GM12878 (cell line): ENCODE results near the gene MSANTD4.

ENCODE experiments used
- ATF7 ChIP-seq: fragments of 450-650 bp; IDR thresholded peaks from 2 replicates; pipeline ENCODE4 v1.6.1; 2016; ENCODE audit warnings: low read depth, mild to moderate bottlenecking
- BACH1 ChIP-seq: fragments of 450-650 bp; IDR thresholded peaks from 2 replicates; pipeline ENCODE4 v1.6.1; 2017; ENCODE audit warnings: mild to moderate bottlenecking, borderline replicate concordance
- BCLAF1 ChIP-seq: fragments of 450-650 bp; IDR thresholded peaks from 2 replicates; pipeline ENCODE4 v1.6.1; 2017; ENCODE audit warnings: antibody characterized with exemption, mild to moderate bottlenecking, moderate library complexity
- CEBPB ChIP-seq, 2 experiments: fragments of 150-350 bp in 1 of 2; IDR thresholded peaks; 2 replicates each; pipeline ENCODE4 v1.6.1; 2012 to 2014; ENCODE audit warnings: low read depth in 2 of 2, low read length in 2 of 2, borderline replicate concordance in 1 of 2, inconsistent platforms in 1 of 2
- CTCF ChIP-seq, 3 experiments: IDR thresholded peaks in 2 of 3; conservative IDR thresholded peaks in 1 of 3; 2 replicates each; pipeline ENCODE4 v1.5.1; 2011; ENCODE audit warnings: low read depth in 3 of 3, low read length in 3 of 3, mild to moderate bottlenecking in 3 of 3, control low read depth in 2 of 3, moderate library complexity in 2 of 3, inconsistent platforms in 1 of 3, mixed read lengths in 1 of 3; ENCODE audit not compliant: control insufficient read depth in 2 of 3, insufficient read depth in 1 of 3; ENCODE audit errors: extremely low read depth in 1 of 3
- DPF2 ChIP-seq: fragments of 450-650 bp; IDR thresholded peaks from 2 replicates; pipeline ENCODE4 v1.6.1; 2017; ENCODE audit warnings: mild to moderate bottlenecking
- EP300 ChIP-seq, 2 experiments: fragments of 150-350 bp in 1 of 2; IDR thresholded peaks; 2 replicates each; pipeline ENCODE4 v1.6.1; 2011 to 2012; ENCODE audit warnings: low read depth in 2 of 2, low read length in 2 of 2, borderline replicate concordance in 1 of 2, improper control_type of control experiment in 1 of 2, inconsistent platforms in 1 of 2; ENCODE audit not compliant: control insufficient read depth in 1 of 2
- ESRRA ChIP-seq: IDR thresholded peaks from 2 replicates; pipeline ENCODE4 v1.6.1; 2012; ENCODE audit warnings: mild to moderate bottlenecking, low read length, improper control_type of control experiment
- HDGF ChIP-seq: fragments of 450-650 bp; IDR thresholded peaks from 2 replicates; pipeline ENCODE4 v1.6.1; 2016; ENCODE audit warnings: antibody characterized with exemption
- MAX ChIP-seq: IDR thresholded peaks from 2 replicates; pipeline ENCODE4 v1.6.1; 2012; ENCODE audit warnings: low read depth, low read length, improper control_type of control experiment
- PBX3 ChIP-seq: IDR thresholded peaks from 2 replicates; pipeline ENCODE4 v1.6.1; 2011; ENCODE audit warnings: mild to moderate bottlenecking, low read depth, low read length, moderate library complexity; ENCODE audit not compliant: insufficient replicate concordance
- POLR2A ChIP-seq: IDR thresholded peaks from 2 replicates; pipeline ENCODE4 v1.6.1; 2011; ENCODE audit warnings: low read depth, mild to moderate bottlenecking, low read length
- REST ChIP-seq: IDR thresholded peaks from 2 replicates; pipeline ENCODE4 v1.6.1; 2012; ENCODE audit warnings: mild to moderate bottlenecking, low read depth, low read length
- ZSCAN29 ChIP-seq: fragments of 450-650 bp; IDR thresholded peaks from 2 replicates; pipeline ENCODE4 v1.6.1; 2017; ENCODE audit warnings: mild to moderate bottlenecking, moderate library complexity

- TF ChIP-seq EP300 (IDR thresholded peaks at IDR 0.05; ENCODE audit: borderline replicate concordance in 1 of 2, control insufficient read depth in 1 of 2, low read depth in 2 of 2, low read length in 2 of 2) = no peak
- no peak for TF ChIP-seq MAX
- no peak for TF ChIP-seq CTCF (IDR thresholded peaks at IDR 0.05 in 2 of 3, conservative IDR thresholded peaks at IDR 0.05 in 1 of 3; ENCODE audit: control insufficient read depth in 2 of 3, extremely low read depth in 1 of 3, insufficient read depth in 1 of 3, low read depth in 3 of 3, low read length in 3 of 3)
- no peak for TF ChIP-seq CEBPB (IDR thresholded peaks at IDR 0.05; ENCODE audit: borderline replicate concordance in 1 of 2, low read depth in 2 of 2, low read length in 2 of 2)
- TF ChIP-seq BACH1 = no peak
- TF ChIP-seq REST = no peak
- no peak for TF ChIP-seq ESRRA
- no peak for TF ChIP-seq ZSCAN29
- TF ChIP-seq DPF2 = no peak
- no peak for TF ChIP-seq HDGF
- TF ChIP-seq BCLAF1 = no peak
- TF ChIP-seq PBX3 = no peak
- no peak for TF ChIP-seq ATF7
- no peak for TF ChIP-seq POLR2A
Measured at GRCh38 chr11:106032861-106033260, 10.8 kb upstream of the MSANTD4 start.
